Hepatocyte (in vitro differentiated cells): ENCODE data around the gene SASS6. TPM values are rescaled to one million over a fixed set of nuclear protein-coding genes. Genes with fewer than 3 reads are reported as not detected.
A peak's percentile ranks its signal among the peaks of the same experiment; 100 is the strongest.

Experiments used
- DNase-seq: peaks from one replicate; pipeline ENCODE4 v3.0.0-alpha.2; 2016; ENCODE audit warnings: low spot score
- H2AFZ ChIP-seq: fragments of 200-600 bp; sonication (generic); 2 replicates; pipeline ENCODE4 v1.6.0; 2016; ENCODE audit warnings: antibody characterized with exemption, mild to moderate bottlenecking
- H3K27ac ChIP-seq: fragments of 200-600 bp; sonication (generic); 2 replicates; pipeline ENCODE4 v1.5.1; 2016; ENCODE audit warnings: mild to moderate bottlenecking
- H3K27me3 ChIP-seq: fragments of 200-600 bp; sonication (generic); 2 replicates; pipeline ENCODE4 v1.6.1; 2016
- H3K36me3 ChIP-seq: fragments of 200-600 bp; sonication (generic); replicated peaks from 2 replicates; pipeline ENCODE4 v1.5.1; 2016; ENCODE audit warnings: low read depth; ENCODE audit not compliant: insufficient read depth
- H3K4me1 ChIP-seq: fragments of 200-600 bp; sonication (generic); 2 replicates; pipeline ENCODE4 v1.5.1; 2016; ENCODE audit warnings: mild to moderate bottlenecking, moderate library complexity; ENCODE audit not compliant: insufficient read depth
- H3K4me2 ChIP-seq: fragments of 200-600 bp; sonication (generic); 2 replicates; pipeline ENCODE4 v1.6.0; 2016
- H3K4me3 ChIP-seq: fragments of 200-600 bp; sonication (generic); 2 replicates; pipeline ENCODE4 v1.5.1; 2016; ENCODE audit warnings: mild to moderate bottlenecking
- H3K79me2 ChIP-seq: fragments of 200-600 bp; sonication (generic); 2 replicates; pipeline ENCODE4 v1.6.0; 2017; ENCODE audit warnings: mild to moderate bottlenecking
- H3K9me2 ChIP-seq: fragments of 200-600 bp; sonication (generic); replicated peaks from 2 replicates; pipeline ENCODE4 v1.6.0; 2017; ENCODE audit warnings: mild to moderate bottlenecking; ENCODE audit not compliant: insufficient read depth
- H3K9me3 ChIP-seq: fragments of 200-600 bp; sonication (generic); 2 replicates; pipeline ENCODE4 v1.5.1; 2016; ENCODE audit warnings: low read depth, mild to moderate bottlenecking
- H4K20me1 ChIP-seq: fragments of 200-600 bp; sonication (generic); 2 replicates; pipeline ENCODE4 v1.6.0; 2016; ENCODE audit warnings: mild to moderate bottlenecking; ENCODE audit not compliant: insufficient read depth, poor library complexity, severe bottlenecking
- EZH2 ChIP-seq: fragments of 200-600 bp; sonication (generic); IDR thresholded peaks from 2 replicates; pipeline ENCODE4 v1.6.1; 2016; ENCODE audit warnings: antibody characterized with exemption, mild to moderate bottlenecking, borderline replicate concordance
- EZH2phosphoT487 ChIP-seq: fragments of 200-600 bp; sonication (generic); IDR thresholded peaks from one replicate; pipeline ENCODE4 v1.6.1; 2018; ENCODE audit warnings: antibody characterized with exemption, mild to moderate bottlenecking, low read depth, moderate library complexity; ENCODE audit not compliant: unreplicated experiment, severe bottlenecking
- WGBS: methylation state at CpG from one replicate; pipeline ENCODE4 v1.1.6; 2016; ENCODE audit warnings: low lambda C conversion rate; ENCODE audit errors: missing lambda C conversion rate; 5-methylcytosine and 5-hydroxymethylcytosine counted together
- polyA plus RNA-seq: library from polyadenylated mRNA; unstranded; fragments of >200 nt; fragmentation: Nextera tagmentation; extraction: Ambion mirVana; gene quantifications from 2 replicates; pipeline ENCODE4 v1.2.1, GENCODE V29; 2016
- total RNA-seq: library from RNA; depleted of rRNA; stranded (reverse); fragments of >200 nt; gene quantifications from 2 replicates; pipeline ENCODE4 v1.2.3, GENCODE V29; 2014
- TF ChIP-seq, protein P1 (sequence below): fragments of 200-600 bp; sonication (generic); IDR thresholded peaks from 2 replicates; pipeline ENCODE4 v1.5.1; 2016; ENCODE audit warnings: antibody characterized with exemption, mild to moderate bottlenecking; ENCODE audit not compliant: poor library complexity

The SASS6 gene
- total and polyA plus RNA-seq, 2 experiments from 2014 or later = 1.9 to 4.5 TPM

DNA sequence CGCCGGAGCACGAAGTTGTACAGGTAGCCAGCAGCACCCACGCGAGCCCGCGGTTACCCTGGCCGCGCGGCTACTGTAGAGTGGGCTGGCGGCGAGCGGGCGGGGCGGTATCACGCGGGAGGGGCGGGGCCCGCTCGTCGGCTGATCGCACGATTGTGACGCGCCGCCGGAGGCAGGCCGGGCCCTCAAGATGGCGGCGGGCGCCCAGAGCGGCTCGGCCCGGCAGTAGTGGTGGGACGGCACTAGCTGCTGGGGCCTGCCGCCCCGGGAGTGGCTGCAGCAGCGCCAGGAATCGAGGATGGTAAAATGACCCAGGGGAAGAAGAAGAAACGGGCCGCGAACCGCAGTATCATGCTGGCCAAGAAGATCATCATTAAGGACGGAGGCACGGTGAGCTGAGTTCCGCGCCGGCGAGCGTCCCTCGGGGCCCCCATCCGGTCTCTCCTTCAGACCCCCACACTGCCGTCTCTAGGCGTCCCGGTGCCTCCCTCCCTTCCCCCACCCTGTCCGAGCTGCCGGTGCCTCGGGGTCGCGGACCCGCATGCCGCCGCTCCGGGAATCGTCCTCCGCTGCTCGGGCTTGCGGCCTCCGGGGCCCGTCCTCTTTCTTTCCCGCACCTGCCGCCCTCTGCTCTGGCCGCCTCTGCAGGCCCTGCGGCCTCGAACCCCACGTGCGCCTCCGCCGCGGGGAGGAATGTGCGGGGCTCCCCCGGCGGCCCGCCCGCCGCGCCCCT is 94.6 kb downstream of the SASS6 start:
- Histone ChIP-seq H3K79me2 (peaks cover 68% of the 10 kb centered on the region), H3K27me3 (no peaks in the 10 kb centered on the region), H3K27ac (peak overlapping the region; percentile 99), H3K9me2 (no peaks in the 10 kb centered on the region), H3K4me3 (peak overlapping the region; percentile 84), H3K36me3 (no peaks in the 10 kb centered on the region), H2AFZ (peak overlapping the region; percentile 79), H4K20me1 (peaks cover 28% of the 10 kb centered on the region), H3K9me3 (no peaks in the 10 kb centered on the region), H3K4me2 (peak overlapping the region; percentile 82), H3K4me1 (no peaks in the 10 kb centered on the region)
- peak; percentile 97 for DNase-seq
- 0% methylated on average over 33 of the region's 87 CpGs for WGBS
- TF ChIP-seq, protein P1, sequence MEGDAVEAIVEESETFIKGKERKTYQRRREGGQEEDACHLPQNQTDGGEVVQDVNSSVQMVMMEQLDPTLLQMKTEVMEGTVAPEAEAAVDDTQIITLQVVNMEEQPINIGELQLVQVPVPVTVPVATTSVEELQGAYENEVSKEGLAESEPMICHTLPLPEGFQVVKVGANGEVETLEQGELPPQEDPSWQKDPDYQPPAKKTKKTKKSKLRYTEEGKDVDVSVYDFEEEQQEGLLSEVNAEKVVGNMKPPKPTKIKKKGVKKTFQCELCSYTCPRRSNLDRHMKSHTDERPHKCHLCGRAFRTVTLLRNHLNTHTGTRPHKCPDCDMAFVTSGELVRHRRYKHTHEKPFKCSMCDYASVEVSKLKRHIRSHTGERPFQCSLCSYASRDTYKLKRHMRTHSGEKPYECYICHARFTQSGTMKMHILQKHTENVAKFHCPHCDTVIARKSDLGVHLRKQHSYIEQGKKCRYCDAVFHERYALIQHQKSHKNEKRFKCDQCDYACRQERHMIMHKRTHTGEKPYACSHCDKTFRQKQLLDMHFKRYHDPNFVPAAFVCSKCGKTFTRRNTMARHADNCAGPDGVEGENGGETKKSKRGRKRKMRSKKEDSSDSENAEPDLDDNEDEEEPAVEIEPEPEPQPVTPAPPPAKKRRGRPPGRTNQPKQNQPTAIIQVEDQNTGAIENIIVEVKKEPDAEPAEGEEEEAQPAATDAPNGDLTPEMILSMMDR = no peak
- TF ChIP-seq EZH2phosphoT487 = no peak
- no peak for TF ChIP-seq EZH2

GRCh38 chr1:100037656-100037926 is 95.1 kb downstream of the SASS6 start:
- peak overlapping the region; percentile 84 for H3K4me3 ChIP-seq
- H3K36me3 ChIP-seq = no peaks in the 10 kb centered on the region
- H2AFZ ChIP-seq = peak overlapping the region; percentile 79
- H3K79me2 ChIP-seq = peaks cover 63% of the 10 kb centered on the region
- H3K4me1 ChIP-seq = no peaks in the 10 kb centered on the region
- no peaks in the 10 kb centered on the region for H3K27me3 ChIP-seq
- no peaks in the 10 kb centered on the region for H3K9me2 ChIP-seq
- peak overlapping the region; percentile 82 for H3K4me2 ChIP-seq
- peak overlapping the region; percentile 99 for H3K27ac ChIP-seq
- H4K20me1 ChIP-seq = peaks cover 23% of the 10 kb centered on the region
- no peak for TF ChIP-seq EZH2phosphoT487
- TF ChIP-seq, protein P1 = no peak
- TF ChIP-seq EZH2 = no peak
- WGBS = 0% methylated on average over 8 of the region's 8 CpGs
- H3K9me3 ChIP-seq = no peaks in the 10 kb centered on the region
- DNase-seq = no peak

- Histone ChIP-seq H3K4me3 (peak overlapping the region; percentile 84), H3K27me3 (no peaks in the 10 kb centered on the region), H2AFZ (peak overlapping the region; percentile 79), H3K9me3 (no peaks in the 10 kb centered on the region), H3K9me2 (no peaks in the 10 kb centered on the region), H4K20me1 (peaks cover 18% of the 10 kb centered on the region), H3K27ac (peak overlapping the region; percentile 99), H3K4me2 (peak overlapping the region; percentile 82), H3K36me3 (no peaks in the 10 kb centered on the region), H3K4me1 (no peaks in the 10 kb centered on the region), H3K79me2 (peaks cover 57% of the 10 kb centered on the region)
- WGBS = 11% methylated on average over 11 of the region's 11 CpGs
- peak; percentile 56 for DNase-seq
- TF ChIP-seq, protein P1 = no peak
- TF ChIP-seq EZH2phosphoT487 (no peak), EZH2 (no peak)
Observed at GRCh38 chr1:100036718-100037655, 95.7 kb downstream of the SASS6 start.
